Adrenal gland (tissue), 12 donors: ENCODE measurements around the gene ANKRD23. TPM values are rescaled to one million over a fixed set of nuclear protein-coding genes. Genes with fewer than 3 reads are reported as not detected.

ENCODE experiments used
- microRNA counts, 2 donors: library from miRNA; unstranded; fragments of <30 nt; microRNA quantifications; one replicate each; lab custom pipeline; 2016
- microRNA-seq, 3 donors: library from miRNA; unstranded; fragments of <30 nt; microRNA quantifications; one replicate each; pipeline ENCODE4, GENCODE V29; 2017 to 2020
- polyA plus RNA-seq, 3 donors: library from polyadenylated mRNA; stranded (reverse); fragments of 200-250 nt in 2 of 3; fragments of 350-450 nt in 1 of 3; fragmentation: Illumina TruSeq in 1 of 3; extraction: RNeasy Lipid Tissue Mini Kit (QIAGEN cat#74804) in 1 of 3; gene quantifications; one replicate each; pipeline ENCODE4 v1.2.3, GENCODE V29; 2013 to 2014
- small RNA-seq, 2 donors: library from RNA; depleted of rRNA; stranded (forward); fragments of <200 nt; gene quantifications; one replicate each; pipeline ENCODE3, GENCODE V24; 2016
- total RNA-seq, 9 donors: library from RNA; depleted of rRNA in 4 of 9; stranded (reverse); fragments of >200 nt in 4 of 9; fragments of 120-200 nt in 1 of 9; fragmentation: NEBNext Ultra II Directional in 1 of 9; extraction: Animal tissue kit (Norgen Biotek cat#: 25700) in 1 of 9; gene quantifications; one replicate each; pipeline versions ENCODE4 v1.1.0 to v1.2.4, GENCODE V29; 2013 to 2023
- donor health status: healthy with polysubstance abuse.
- donor health status: Bipolar disorder and iron deficiency.
- donor health status: DM: yes; HTN: yes; CAD: no.
- donor health status: DM: no; HTN: no; CAD: no.
- donor health status: DM: no; HTN: no; CAD: no.
- donor health status: DM: yes; HTN: yes; CAD: no.

Gene ANKRD23
- total and polyA plus RNA-seq, 12 donors: 1.1 to 10.6 (median 3.8) TPM

MicroRNAs within 50 kb of the gene (microRNA counts, 767-probe panel; counts per million panel counts)
- microRNA hsa-miR-3127-5p (lab: Ali Mortazavi, UCI): 0 counts per million in 2 donors

Small RNA genes within 50 kb of the gene (microRNA-seq; reads per million reads assigned to microRNA genes)
- gene MIR3127: 1.1 to 2.2 (median 1.1) reads per million in 3 donors

Small RNA genes within 50 kb of the gene (small RNA-seq; reads per million reads assigned to genes)
- 0.36 to 0.42 reads per million in 2 donors for gene MIR3127

Other genes with a start within 250 kb of the ANKRD23 start
- 10 to 100 TPM; 31.7 to 58.3 (median 42.1) TPM for gene KANSL3, start 205.7 kb downstream of the ANKRD23 start, total RNA-seq
- gene KANSL3, start 205.7 kb downstream of the ANKRD23 start, polyA plus RNA-seq: 10 to 100 TPM; 22.3 to 33.5 (median 26.2) TPM
- gene FER1L5, start 201.3 kb downstream of the ANKRD23 start, total RNA-seq: under 1 TPM in 8 of 9 donors, not detected in 1; 0.06 to 0.87 (median 0.17) TPM
- gene FER1L5, start 201.3 kb downstream of the ANKRD23 start, polyA plus RNA-seq: under 1 TPM; 0.02 to 0.32 (median 0.07) TPM
- 10 to 100 TPM; 13.9 to 36.8 (median 15.6) TPM for gene LMAN2L, start 104.0 kb downstream of the ANKRD23 start, total RNA-seq
- gene LMAN2L, start 104.0 kb downstream of the ANKRD23 start, polyA plus RNA-seq: 10 to 100 TPM; 12.3 to 19.1 (median 16.1) TPM
- 1 to 10 TPM; 3.1 to 7.7 (median 4.4) TPM for gene CNNM4, start 83.1 kb downstream of the ANKRD23 start, total RNA-seq
- gene CNNM4, start 83.1 kb downstream of the ANKRD23 start, polyA plus RNA-seq: 1 to 10 TPM; 2.2 to 4.9 (median 3.2) TPM
- gene CNNM3, start 27.8 kb downstream of the ANKRD23 start, total RNA-seq: 10 to 100 TPM; 10.3 to 42.4 (median 23.6) TPM
- 10 to 100 TPM in 2 of 3 donors, 1 to 10 TPM in 1; 6.7 to 11.9 (median 10.5) TPM for gene CNNM3, start 27.8 kb downstream of the ANKRD23 start, polyA plus RNA-seq
- gene ANKRD39, start 14.0 kb upstream of the ANKRD23 start, total RNA-seq: 10 to 100 TPM; 17.0 to 49.5 (median 21.1) TPM
- gene ANKRD39, start 14.0 kb upstream of the ANKRD23 start, polyA plus RNA-seq: 10 to 100 TPM in 2 of 3 donors, 1 to 10 TPM in 1; 9.2 to 39.5 (median 25.5) TPM
- gene SEMA4C, start 26.1 kb upstream of the ANKRD23 start, total RNA-seq: 10 to 100 TPM; 11.4 to 31.6 (median 27.7) TPM
- 10 to 100 TPM in 2 of 3 donors, 1 to 10 TPM in 1; 4.4 to 23.4 (median 14.6) TPM for gene SEMA4C, start 26.1 kb upstream of the ANKRD23 start, polyA plus RNA-seq
- under 1 TPM in 1 of 9 donors, not detected in 8; 0.32 TPM for gene FAM178B, start 142.6 kb upstream of the ANKRD23 start, total RNA-seq
- gene FAM178B, start 142.6 kb upstream of the ANKRD23 start, polyA plus RNA-seq: under 1 TPM in 1 of 3 donors, not detected in 2; 0.51 TPM